Glomerular endothelial cell (primary cell): ENCODE data around the gene L1CAM. TPM values are rescaled to one million over a fixed set of nuclear protein-coding genes. Genes with fewer than 3 reads are reported as not detected.
"Not testable (repeated sequence)": the region's sequence is repeated elsewhere in the genome, so short reads cannot be mapped to it uniquely, and the experiment has no call there.

ENCODE experiments used
- DNase-seq: peaks from one replicate; pipeline ENCODE4 v3.0.0-alpha.2; 2011; ENCODE audit warnings: low read depth, low spot score; ENCODE audit errors: extremely low read depth
- total RNA-seq: library from RNA; depleted of rRNA; stranded (reverse); fragments of >200 nt; gene quantifications from 2 replicates; pipeline ENCODE4 v1.2.3, GENCODE V29; 2015

L1CAM gene
- total RNA-seq, 1 donor from 2014 or later, result 1.6 TPM

DNA sequence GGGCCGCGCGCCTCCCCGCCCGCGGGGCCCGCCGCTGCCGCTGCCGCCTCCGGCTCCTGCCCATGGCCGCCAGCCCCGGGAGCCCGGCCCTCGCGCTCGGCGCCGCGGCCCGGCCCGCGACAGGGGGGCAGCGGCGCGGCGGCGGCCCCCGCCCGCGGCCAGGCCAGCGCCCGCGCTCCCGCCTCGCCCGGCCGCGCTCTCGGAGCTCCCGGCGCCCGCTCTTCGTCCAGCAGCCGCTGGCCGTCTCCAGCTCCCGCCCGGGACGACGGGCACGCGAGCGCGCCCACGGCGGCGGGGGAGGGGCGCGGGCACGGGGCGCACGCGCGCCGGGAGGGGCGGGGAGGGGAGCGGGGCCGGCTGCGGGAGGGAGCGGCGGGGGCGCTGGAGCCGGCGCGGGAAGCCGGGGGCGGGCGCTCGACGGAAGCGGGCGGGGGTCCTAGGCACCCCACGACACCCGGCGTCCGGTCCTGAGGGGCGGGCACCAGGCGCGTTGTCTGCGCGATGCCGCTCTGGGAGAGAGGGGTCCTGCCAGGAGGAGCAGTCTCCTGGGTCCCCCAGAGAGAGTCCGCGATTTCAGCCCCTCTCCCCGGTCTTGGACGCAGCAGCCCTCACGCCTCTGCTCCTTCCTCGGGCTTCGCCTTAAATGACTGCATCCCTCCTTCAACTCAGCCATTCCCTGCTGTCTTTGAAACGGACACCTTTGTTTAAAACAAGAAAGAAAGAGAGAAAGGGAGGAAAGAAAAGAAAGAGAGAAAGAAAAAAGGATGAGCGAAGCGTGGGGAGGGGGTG is 55.1 kb downstream of the L1CAM start:
- no peak for DNase-seq

DNA sequence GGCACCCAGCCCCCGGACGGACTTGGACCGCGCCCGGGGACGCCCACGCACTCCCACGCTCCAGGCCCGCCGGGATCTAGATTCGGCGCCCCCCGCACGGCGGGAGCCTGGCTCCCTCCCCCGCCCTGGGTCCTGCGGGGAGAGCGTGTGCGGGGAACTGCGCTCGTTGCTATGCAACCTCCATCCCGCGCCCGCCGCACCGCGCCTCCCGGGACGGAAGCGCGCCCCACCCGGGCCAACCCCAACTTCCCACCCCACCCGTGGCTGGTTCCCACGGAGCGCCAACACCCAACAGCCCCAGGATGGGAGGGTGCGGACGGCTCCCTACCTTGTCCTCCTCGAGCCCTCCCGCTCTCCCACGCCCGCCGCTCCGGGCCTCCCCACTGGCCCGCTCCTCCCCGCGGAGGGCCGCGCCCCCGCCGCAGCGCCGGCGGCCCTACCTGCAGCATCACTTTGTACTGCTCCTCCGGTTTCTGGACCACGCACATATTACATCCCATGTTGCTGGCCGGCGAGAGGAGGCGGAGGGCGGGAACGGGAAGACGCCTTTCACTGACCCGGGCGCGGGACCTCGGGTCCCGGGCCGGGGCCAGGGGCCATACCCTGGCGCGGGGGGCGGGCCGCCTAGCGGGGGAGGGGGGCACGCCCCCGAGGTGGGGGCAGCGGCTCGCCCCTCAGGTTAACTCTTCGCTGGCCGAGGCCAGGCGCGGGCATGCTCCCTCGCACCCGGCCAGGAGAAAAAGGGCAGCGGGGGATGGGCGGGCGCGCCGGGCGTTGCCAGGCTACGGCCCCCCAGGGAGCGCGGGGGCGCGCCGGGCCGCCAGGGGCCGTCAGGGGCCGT is 56.0 kb downstream of the L1CAM start, which contains the start of gene PDZD4:
Gene PDZD4, minus strand, starts transcription at position 746 of the 841 bp plus-strand sequence. Its CDS starts 246 bp downstream, at position 500.
- DNase-seq, result no peak

DNA sequence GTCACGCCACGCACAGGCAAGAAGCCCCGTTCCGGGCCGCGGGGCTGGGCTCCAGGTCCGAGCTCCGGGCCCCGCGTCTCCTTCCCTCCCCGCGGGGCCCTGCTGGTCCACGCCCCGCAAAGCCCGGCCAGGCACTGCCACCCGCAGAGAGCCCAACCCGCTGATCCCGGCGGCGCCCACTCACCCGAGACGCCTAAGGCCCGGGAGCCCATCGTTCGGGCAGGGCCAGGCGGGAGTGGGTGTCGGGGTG is 56.5 kb downstream of the L1CAM start:
- no peak for DNase-seq

DNA sequence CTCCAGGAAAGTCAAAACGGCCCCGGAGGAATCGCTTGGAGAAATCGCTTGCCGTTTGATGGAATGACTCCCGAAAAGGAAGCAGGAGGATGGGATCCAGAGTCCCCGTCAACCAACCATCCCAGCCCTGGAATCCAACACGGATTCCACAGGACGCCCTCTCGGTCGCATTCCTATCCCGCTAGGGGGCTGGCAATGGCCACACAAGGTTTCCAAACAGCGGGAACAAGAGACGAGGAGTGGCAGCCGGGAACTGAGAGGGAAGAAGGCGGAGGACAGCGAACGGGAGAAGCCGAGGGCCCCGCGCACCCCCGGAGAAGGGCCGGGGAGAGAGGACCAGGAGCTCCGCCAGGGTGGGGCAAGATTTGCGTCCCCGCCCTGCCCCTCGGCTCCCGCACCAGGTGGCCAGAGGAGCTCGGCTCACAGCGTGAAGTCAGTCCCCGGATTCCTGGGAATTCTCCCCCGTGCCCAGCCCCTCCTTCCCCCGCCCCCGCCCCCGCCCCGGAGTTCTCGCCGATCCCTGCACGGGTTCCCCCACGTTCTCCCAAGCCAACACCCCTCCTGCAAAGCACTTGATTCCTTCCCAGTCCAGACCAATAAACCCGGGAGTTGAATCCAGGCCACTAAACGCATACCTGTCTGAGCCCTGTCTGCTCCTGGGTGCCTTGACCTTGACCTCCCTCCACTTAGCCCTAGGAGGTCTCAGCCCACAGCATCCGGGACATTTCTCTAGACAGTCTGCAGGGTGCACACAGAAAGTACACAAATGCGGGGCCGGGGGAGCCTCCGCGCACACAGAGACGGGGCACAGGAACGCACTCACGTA is 57.0 kb downstream of the L1CAM start:
- no peak for DNase-seq

DNA sequence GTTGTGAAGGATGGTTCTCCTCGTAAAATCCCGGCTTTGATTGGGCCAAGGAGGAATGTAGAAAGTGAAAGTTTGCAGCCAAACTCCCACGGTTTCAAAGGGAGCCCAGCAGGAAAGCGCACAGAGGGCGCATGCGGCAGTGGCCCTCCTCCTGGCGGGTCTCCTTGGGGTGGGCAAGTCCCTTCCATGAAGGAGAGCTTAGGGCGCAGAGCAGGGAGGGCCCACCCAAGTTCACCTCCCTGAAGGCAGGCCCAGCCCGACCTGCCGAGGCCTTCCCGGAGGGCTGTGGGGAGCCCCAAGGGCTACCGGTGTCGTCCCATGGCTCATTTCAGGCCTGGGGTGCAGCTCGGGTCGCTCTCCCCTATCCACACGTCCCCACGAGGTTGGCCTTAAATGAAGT is 57.7 kb downstream of the L1CAM start:
- DNase-seq, result no peak

DNA sequence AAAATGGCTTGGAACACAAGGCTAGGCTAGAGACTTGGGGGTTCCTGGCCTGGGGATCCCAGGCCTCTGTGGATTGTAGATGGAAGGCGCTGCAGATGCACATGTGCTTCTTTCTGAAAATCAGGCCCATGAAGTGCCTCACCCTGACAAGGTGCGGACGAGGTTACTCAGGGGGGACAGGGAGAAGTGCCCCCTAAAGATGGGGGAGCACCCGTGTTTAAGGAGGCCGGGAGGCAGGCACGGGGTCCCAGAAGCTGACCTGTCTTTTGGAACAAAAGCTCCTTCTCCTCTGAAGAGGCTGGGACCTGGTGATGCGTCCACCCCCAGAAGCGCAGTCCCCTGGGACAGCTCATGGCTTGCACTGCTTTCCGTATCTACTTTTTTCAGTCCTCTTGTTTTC is 58.1 kb downstream of the L1CAM start:
- no peak for DNase-seq

DNA sequence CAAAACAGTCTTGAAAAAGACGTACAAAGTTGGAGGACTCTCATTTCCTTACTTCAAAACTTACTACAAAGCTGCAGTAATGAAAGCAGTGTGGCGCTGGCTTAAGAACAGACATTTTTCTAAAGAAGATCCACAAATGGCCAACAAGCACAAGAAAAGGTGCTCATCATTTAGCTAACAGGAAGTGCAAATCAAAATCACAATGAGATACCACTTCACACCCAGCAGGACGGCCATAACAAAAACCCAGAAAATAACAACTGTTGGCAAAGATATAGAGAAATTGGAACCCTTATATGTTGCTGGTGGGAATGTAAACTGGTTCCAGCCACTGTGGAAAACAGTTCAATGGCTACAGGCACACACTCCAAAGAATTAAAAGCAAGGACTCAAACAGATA is 59.0 kb downstream of the L1CAM start:
- no peak for DNase-seq

DNA sequence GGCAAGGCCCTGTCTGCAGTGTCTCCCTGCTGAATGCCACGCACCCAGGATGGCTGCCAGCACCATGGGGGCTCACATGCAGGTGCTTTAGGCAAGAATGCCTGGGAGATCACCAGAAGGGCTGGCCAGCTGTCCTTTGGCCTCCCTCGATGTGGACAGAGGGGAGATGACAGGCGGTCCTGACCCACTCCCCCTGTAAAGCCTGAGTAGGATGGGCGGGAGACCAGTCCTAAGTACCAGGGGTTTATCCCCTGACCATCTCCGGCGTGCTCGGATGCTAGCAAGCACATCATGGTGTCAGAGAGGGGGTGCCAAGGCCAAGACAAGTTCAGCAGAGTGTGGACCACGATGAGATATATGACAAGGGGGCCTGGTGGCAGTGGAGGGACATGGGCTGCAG is 60.9 kb downstream of the L1CAM start:
- no peak for DNase-seq

DNA sequence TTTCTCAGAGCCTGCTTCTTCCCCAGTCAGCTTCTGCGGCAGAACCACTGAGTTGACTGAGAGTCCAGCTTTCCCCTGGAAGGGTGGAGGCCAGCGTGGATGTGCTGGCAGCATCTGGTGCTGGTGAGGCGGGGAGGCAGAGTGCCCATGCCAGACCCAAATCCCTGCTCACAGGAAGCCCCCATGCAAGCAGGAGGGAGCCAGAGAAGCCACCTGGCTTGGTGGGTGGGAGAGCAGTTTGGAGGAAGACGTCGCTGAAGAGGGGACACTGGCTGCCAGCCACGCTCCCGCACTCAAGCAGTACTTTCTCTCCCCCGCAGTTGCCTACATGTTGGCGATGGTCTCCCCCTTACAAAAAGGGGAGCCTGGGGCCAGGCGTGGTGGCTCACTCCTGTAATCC is 61.6 kb downstream of the L1CAM start:
- DNase-seq, result no peak

DNA sequence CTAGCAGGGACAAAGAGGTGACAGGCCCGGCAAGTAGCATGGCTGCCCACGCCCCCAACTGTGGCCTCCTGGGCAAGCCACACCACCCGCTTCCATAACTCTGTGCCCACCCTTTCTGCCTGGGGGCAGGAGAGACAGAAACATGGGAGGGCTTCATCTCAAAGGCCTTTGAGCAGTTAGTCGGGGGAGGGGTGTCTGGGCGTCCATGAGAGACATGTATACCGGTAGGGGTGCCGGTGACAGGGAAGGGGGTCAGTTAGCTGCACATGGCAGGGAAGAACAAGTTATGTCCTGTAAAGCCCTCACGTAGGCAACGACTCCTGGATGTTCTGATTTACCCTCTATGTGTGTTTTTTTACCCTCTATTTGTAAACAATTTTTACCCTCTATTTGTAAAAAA is 64.9 kb downstream of the L1CAM start:
- no peak for DNase-seq

DNA sequence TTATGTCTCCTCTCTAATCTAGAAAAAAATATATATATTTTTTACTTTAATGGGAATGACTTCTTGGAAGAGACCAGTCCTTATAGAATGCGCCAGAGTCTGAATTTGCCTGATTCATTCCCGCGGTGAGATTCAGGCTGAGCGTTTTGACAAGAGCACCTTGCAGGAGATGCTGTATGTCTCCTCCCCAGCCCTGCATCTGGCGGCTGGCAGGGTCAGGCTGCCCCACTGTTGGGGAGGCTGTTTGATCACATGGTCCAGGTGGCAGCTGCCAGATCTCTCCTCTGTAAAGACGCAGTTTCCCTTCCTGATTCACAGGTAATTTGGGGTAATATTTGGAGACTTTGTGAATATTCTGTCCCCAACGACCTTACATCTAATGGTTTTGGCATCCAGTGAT is 65.4 kb downstream of the L1CAM start:
- DNase-seq, result no peak

DNA sequence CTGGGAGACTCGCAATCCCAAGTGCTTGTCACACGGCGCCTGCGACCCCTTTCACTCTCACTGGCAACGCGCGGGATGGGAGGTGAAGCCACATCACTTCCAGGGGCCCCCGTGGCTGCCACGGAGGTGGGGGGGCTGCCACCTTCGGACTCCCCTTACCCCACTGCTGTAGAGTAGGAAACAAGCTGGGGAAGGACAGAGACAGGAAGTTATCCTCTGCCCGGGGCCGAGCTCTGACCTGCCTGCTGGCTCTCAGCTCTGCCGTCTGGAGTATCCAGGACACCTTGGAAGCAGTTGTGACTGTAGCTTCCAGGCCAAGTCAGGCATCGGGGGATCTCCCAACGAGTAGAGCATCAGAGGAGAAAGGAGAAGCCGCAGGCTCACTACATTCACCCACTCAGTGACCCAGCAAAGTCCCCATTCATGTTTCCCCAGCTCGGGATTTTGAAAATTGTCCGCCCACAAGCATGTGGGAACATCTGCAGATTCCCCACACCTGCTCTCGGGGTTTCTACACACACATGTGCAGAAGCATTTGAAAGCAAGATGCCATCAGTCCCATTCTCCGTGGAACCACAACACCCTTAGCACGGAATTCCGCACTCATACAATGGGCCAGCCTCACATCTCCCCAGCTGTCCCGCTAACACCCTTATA is 66.5 kb downstream of the L1CAM start:
- no peak for DNase-seq

DNA sequence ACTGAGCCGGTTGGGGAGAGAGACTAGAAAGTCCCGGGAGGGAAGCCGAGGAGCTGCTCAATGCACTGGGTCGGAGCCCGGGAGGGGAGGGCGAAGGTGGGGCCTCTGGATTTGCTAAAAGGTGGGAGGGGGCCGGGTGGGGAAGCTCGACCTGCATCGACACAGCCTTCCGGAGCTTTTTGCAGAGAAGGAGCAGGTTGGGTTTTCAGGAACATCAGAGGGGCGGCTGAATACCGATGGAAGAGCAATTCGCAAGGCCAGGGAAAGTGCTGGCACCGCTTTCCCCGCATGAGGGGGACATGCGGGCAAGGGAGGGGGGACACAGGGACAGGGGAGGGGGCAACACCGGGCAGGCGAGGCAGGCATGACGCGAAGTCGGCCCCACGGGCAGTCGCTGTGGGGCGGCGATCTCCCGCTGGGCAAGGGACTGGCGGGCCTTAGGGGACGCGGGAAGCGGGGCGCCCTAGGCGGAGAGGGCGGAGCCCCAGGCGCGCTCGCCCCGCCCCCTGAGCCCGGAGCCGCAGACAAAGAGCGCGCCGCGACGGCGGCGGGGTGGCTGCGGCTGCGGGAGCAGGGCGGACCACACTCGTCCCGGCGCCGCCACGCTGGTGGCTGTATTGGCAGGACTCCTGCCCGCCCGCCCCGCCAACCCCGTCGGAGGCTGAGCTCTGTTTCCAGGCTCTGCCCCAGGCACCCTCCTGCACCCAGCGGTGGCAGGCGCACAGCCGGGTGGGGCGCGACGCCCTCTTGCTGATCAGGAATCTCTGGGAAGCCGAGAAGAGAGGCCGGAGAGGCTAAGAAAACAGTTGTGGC is 67.2 kb downstream of the L1CAM start:
- no peak for DNase-seq

DNA sequence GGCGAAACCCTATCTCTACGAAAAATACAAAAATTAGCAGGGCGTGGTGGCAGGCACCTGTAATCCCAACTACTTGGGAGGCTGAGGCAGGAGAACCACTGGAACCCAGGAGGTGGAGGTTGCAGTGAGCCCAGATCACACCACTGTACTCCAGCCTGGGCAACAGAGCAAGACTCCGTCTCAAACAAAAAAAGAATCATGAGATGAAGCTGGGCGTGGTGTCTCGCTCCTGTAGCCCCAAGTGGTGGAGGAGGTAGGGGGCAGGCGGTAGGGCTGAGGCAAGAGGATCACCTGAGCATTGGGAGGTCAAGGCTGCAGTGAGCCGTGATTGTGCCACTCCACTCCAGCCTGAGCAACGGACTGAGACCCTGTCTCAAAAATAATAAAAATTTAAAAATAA is 67.9 kb downstream of the L1CAM start:
- not testable (repeated sequence) for DNase-seq

DNA sequence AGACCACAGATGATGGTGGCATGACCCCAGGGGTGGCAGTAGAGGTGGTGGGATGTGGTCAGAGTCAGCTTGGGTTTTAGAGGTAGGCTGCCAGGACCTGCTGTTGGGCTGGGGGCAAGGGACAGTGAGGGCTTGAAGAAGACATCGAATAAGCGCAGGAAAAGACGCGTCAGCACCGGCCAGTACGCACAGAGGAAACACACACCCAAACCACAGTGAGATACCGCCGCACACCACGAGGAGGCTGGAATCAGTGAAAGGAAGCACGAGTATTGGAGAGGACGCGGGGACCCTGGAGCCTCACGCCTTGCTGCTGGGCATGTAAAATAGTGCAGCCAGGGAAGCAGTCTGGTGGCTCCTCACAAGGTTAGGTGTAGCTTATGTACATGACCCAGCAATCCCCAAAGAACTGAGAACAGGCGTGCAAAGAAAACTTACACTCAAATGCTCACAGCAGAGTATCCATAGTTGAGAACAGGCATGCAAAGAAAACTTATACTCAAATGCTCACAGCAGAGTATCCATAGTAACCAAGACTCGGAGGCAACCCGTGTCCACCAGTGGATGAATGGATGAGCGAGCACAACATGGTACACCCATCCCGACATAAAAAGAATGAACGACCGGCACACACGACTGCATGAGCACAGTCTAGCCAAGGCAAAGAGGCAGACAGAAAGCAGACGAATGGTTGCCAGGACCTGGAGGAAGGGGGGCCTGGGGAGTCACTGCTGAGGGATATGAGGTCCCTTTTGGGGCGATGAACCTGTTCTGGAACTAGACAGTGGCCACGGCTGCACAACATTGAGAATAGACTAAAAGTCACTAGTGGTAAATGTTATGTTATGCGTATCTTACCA is 68.9 kb downstream of the L1CAM start:
- DNase-seq, result no peak

DNA sequence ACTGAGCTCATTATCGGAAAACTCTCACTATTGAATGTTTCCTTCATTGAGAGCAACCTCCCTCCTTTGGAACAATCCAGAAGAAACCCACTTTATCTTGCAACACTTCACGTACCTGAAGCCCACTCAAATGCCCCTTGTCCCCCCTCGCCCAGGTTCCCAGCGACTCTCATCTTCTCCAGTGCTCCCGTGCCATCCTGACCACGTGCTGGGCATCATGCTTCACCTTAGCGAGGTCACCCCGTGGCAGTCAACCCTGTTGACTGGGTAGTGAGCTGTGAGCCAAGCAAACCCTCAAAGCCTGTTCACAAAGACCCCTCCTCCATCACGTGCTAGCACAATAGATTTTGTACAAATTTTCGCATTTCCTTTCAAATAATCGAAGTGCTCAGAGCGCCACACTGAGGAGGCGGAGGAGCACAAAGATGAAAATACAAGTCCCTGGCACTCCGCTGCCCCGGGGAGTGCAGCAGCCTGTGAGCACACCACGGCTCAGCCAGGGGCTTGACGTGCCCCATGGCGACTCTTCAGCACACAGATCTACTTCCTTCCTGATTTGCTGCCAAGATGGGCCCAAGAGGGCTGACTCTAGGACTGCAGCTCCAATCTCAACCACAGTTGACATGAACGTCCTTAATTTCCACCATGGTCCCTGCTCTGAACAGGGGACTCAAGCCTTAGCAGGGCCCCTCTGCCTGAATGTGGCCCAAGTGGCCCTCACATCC is 71.2 kb downstream of the L1CAM start:
- no peak for DNase-seq

DNA sequence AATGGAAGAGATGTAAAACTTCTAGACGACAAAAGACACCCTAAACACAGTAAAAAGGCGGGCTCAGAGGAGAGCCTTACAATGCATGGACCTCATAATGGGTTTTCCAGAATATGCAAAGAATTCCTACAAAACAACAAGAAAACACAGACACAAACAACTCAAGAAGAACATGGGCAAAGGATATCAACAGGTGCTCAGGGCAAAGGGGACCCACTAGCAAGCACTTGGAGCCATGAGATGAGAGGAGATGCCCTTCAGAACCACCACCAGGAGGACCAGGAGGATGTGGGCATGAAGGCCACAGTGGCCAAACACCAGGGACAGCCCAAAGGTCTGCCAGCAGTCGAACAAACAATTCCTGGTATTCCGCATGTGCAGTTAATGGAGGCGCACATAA is 72.8 kb downstream of the L1CAM start:
- no peak for DNase-seq

DNA sequence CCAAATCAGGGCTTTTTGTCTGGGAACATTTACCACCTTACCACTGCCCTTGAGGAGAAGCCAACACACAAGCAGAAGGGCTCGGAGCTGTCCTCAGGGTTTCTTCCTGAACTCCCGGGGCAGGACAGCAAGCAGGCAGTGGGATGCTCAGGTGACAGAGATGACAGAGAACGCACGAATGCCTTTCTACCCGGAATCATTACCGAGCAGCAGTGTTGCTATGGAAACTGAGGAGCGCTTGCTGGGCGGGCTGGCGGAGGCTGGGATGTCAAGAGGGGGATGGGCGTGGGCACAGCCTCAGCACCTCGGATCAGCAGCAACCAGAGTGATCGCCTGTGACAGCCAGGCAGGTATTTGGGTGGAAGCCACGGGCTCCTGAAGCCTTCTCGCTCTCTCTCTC is 73.8 kb downstream of the L1CAM start:
- DNase-seq, result no peak
